Activated CD4-positive, alpha-beta T cell treated with anti-CD3 and anti-CD28 coated beads for 36 hours (primary cell): ENCODE data around the gene DNAH10. TPM values are rescaled to one million over a fixed set of nuclear protein-coding genes. Genes with fewer than 3 reads are reported as not detected.

ENCODE experiments used
- ATAC-seq: fragments of 200-7000 bp; cut with Tn5 transposase; one replicate; pipeline ENCODE4 v1.10.0; 2021; ENCODE audit warnings: mild to moderate bottlenecking, moderate library complexity
- CTCF ChIA-PET: fragments of 350-600 bp; sonication (Branson Sonifier 250); formaldehyde crosslinking; loops from one replicate; lab custom pipeline; 2021; ENCODE audit warnings: antibody characterized with exemption; lab: Charles Lee
- POLR2A ChIA-PET: fragments of 350-600 bp; sonication (Branson Sonifier 250); formaldehyde crosslinking; loops from one replicate; lab custom pipeline; 2021; ENCODE audit warnings: antibody characterized with exemption, inconsistent platforms; lab: Charles Lee
- DNase-seq: peaks from one replicate; pipeline ENCODE4 v3.0.0-alpha.2; 2020
- H3K27ac Mint-ChIP-seq: one replicate; pipeline ENCODE4 v1.8.0; 2021; ENCODE audit warnings: mixed read lengths
- H3K27me3 Mint-ChIP-seq: one replicate; pipeline ENCODE4 v1.8.0; 2021; ENCODE audit warnings: mixed read lengths
- H3K36me3 Mint-ChIP-seq: one replicate; pipeline ENCODE4 v1.8.0; 2021; ENCODE audit warnings: low read depth, mixed read lengths
- H3K4me1 Mint-ChIP-seq: one replicate; pipeline ENCODE4 v1.8.0; 2021; ENCODE audit warnings: mixed read lengths
- H3K4me3 Mint-ChIP-seq: one replicate; pipeline ENCODE4 v1.8.0; 2021; ENCODE audit warnings: mild to moderate bottlenecking, moderate library complexity, mixed read lengths
- H3K9me3 Mint-ChIP-seq: one replicate; pipeline ENCODE4 v1.8.0; 2021; ENCODE audit warnings: low read depth, mixed read lengths
- intact Hi-C, 2 experiments: fragments of 100-400 bp; cut with DNase I in 1 of 2; cut with micrococcal nuclease in 1 of 2; formaldehyde crosslinking; loops; one replicate each; pipeline versions ENCODE4 v1.14.2 to v1.15.1; 2022 to 2024; cut with DNase I, micrococcal nuclease
- total RNA-seq, 2 experiments: library from RNA; stranded (reverse); gene quantifications; one replicate each; pipeline ENCODE4 v1.2.3, GENCODE V29; 2021

The DNAH10 gene
- total RNA-seq, 2 experiments from 2014 or later = 0.16 to 0.37 TPM

- H3K4me3 Mint-ChIP-seq = no peak overlapping the region
- ATAC-seq (no peak), DNase-seq (no peak)
- H3K9me3 Mint-ChIP-seq = no peaks in the 10 kb centered on the region
- no peak overlapping the region for H3K27ac Mint-ChIP-seq
- H3K27me3 Mint-ChIP-seq = peaks cover 15% of the 10 kb centered on the region
- ChIA-PET CTCF (no interaction called here), POLR2A (no interaction called here)
- no peaks in the 10 kb centered on the region for H3K36me3 Mint-ChIP-seq
- intact Hi-C loops = no loop called here
- peaks cover 4% of the 10 kb centered on the region for H3K4me1 Mint-ChIP-seq
Observed at GRCh38 chr12:123822804-123823203, 60.7 kb downstream of the DNAH10 start.

- no peak overlapping the region for H3K4me3 Mint-ChIP-seq
- DNase-seq = no peak
- no peak overlapping the region for H3K27ac Mint-ChIP-seq
- intact Hi-C loops = no loop called here
- peaks cover 6% of the 10 kb centered on the region for H3K4me1 Mint-ChIP-seq
- H3K36me3 Mint-ChIP-seq = no peaks in the 10 kb centered on the region
- ChIA-PET POLR2A (no interaction called here), CTCF (interaction anchor here (0.7 to 1.1 kb wide), 2 partner anchors 24 to 67 kb away, joined by 3 to 4 read pairs; no protein-coding TSS in a partner anchor)
- peaks cover 5% of the 10 kb centered on the region for H3K27me3 Mint-ChIP-seq
- ATAC-seq = no peak
- H3K9me3 Mint-ChIP-seq = no peaks in the 10 kb centered on the region
Observed at GRCh38 chr12:123828120-123828519, 66.0 kb downstream of the DNAH10 start.

- ATAC-seq (no peak), DNase-seq (no peak)
- no peaks in the 10 kb centered on the region for H3K36me3 Mint-ChIP-seq
- ChIA-PET POLR2A (no interaction called here), CTCF (interaction anchor here (1.1 to 1.9 kb wide), 2 partner anchors 14 to 25 kb away, joined by 3 to 5 read pairs; no protein-coding TSS in a partner anchor)
- H3K4me3 Mint-ChIP-seq = no peak overlapping the region
- H3K9me3 Mint-ChIP-seq = no peaks in the 10 kb centered on the region
- peaks cover 6% of the 10 kb centered on the region for H3K4me1 Mint-ChIP-seq
- intact Hi-C loops = no loop called here
- H3K27ac Mint-ChIP-seq = no peak overlapping the region
- H3K27me3 Mint-ChIP-seq = peaks cover 4% of the 10 kb centered on the region
Observed at GRCh38 chr12:123828854-123829547, 66.9 kb downstream of the DNAH10 start.

GRCh38 chr12:123829561-123829960 lies 67.5 kb downstream of the DNAH10 start:
- Mint-ChIP-seq H3K27me3 (peaks cover 2% of the 10 kb centered on the region), H3K27ac (no peak overlapping the region), H3K4me3 (no peak overlapping the region), H3K9me3 (peaks cover 2% of the 10 kb centered on the region), H3K4me1 (peaks cover 6% of the 10 kb centered on the region), H3K36me3 (no peaks in the 10 kb centered on the region)
- DNase-seq = no peak
- POLR2A ChIA-PET = no interaction called here
- no peak for ATAC-seq
- intact Hi-C loops = no loop called here
- CTCF ChIA-PET = interaction anchor here (1.9 kb wide), 1 partner anchor 13 kb away, joined by 5 read pairs; no protein-coding TSS in a partner anchor

- H3K27me3 Mint-ChIP-seq = peaks cover 2% of the 10 kb centered on the region
- no peak overlapping the region for H3K27ac Mint-ChIP-seq
- intact Hi-C loops = no loop called here
- no peak for DNase-seq
- H3K36me3 Mint-ChIP-seq = no peaks in the 10 kb centered on the region
- peaks cover 9% of the 10 kb centered on the region for H3K9me3 Mint-ChIP-seq
- H3K4me3 Mint-ChIP-seq = no peak overlapping the region
- CTCF ChIA-PET = interaction anchor here (1.0 to 1.9 kb wide), 2 partner anchors 12 kb away, joined by 3 to 5 read pairs; no protein-coding TSS in a partner anchor
- H3K4me1 Mint-ChIP-seq = peaks cover 6% of the 10 kb centered on the region
- POLR2A ChIA-PET = no interaction called here
- no peak for ATAC-seq
Observed at GRCh38 chr12:123830675-123831074, 68.6 kb downstream of the DNAH10 start.

GRCh38 chr12:123832052-123832451 lies 70.0 kb downstream of the DNAH10 start:
- CTCF ChIA-PET = no interaction called here
- H3K27ac Mint-ChIP-seq = no peak overlapping the region

GRCh38 chr12:123833830-123834229 lies 71.7 kb downstream of the DNAH10 start:
- peaks cover 9% of the 10 kb centered on the region for H3K9me3 Mint-ChIP-seq
- no peak overlapping the region for H3K27ac Mint-ChIP-seq
- H3K27me3 Mint-ChIP-seq = no peaks in the 10 kb centered on the region
- H3K36me3 Mint-ChIP-seq = no peaks in the 10 kb centered on the region
- DNase-seq = no peak
- ChIA-PET POLR2A (no interaction called here), CTCF (interaction anchor here (0.9 kb wide), 1 partner anchor 20 kb away, joined by 3 read pairs; no protein-coding TSS in a partner anchor)
- no peak overlapping the region for H3K4me3 Mint-ChIP-seq
- ATAC-seq = no peak
- no peaks in the 10 kb centered on the region for H3K4me1 Mint-ChIP-seq
- intact Hi-C loops = no loop called here

More at GRCh38 chr12:123832052-123832451, 70.0 kb downstream of the DNAH10 start:
- Mint-ChIP-seq H3K27me3 (peaks cover 2% of the 10 kb centered on the region), H3K9me3 (peaks cover 9% of the 10 kb centered on the region), H3K4me3 (no peak overlapping the region), H3K36me3 (no peaks in the 10 kb centered on the region), H3K4me1 (peaks cover 6% of the 10 kb centered on the region)
- ATAC-seq (no peak), DNase-seq (no peak)
- POLR2A ChIA-PET = no interaction called here
- intact Hi-C loops = no loop called here

- ChIA-PET POLR2A (no interaction called here), CTCF (no interaction called here)
- Mint-ChIP-seq H3K36me3 (no peaks in the 10 kb centered on the region), H3K4me1 (no peaks in the 10 kb centered on the region), H3K27ac (no peak overlapping the region), H3K9me3 (peaks cover 9% of the 10 kb centered on the region), H3K27me3 (no peaks in the 10 kb centered on the region), H3K4me3 (no peak overlapping the region)
- intact Hi-C loops = no loop called here
- no peak for DNase-seq
- no peak for ATAC-seq
Observed at GRCh38 chr12:123834845-123835244, 72.7 kb downstream of the DNAH10 start.

- H3K4me3 Mint-ChIP-seq = no peak overlapping the region
- H3K27ac Mint-ChIP-seq = no peak overlapping the region
- POLR2A ChIA-PET = no interaction called here
- ATAC-seq = no peak
- intact Hi-C loops = no loop called here
- no peaks in the 10 kb centered on the region for H3K36me3 Mint-ChIP-seq
- H3K27me3 Mint-ChIP-seq = peaks cover 2% of the 10 kb centered on the region
- H3K4me1 Mint-ChIP-seq = no peaks in the 10 kb centered on the region
- CTCF ChIA-PET = interaction anchor here (0.8 to 1.0 kb wide), 2 partner anchors 31 to 134 kb away, joined by 3 read pairs; no protein-coding TSS in a partner anchor
- H3K9me3 Mint-ChIP-seq = peaks cover 9% of the 10 kb centered on the region
- DNase-seq = no peak
Observed at GRCh38 chr12:123836292-123836691, 74.2 kb downstream of the DNAH10 start.

- intact Hi-C loops = no loop called here
- Mint-ChIP-seq H3K27ac (no peak overlapping the region), H3K4me1 (no peaks in the 10 kb centered on the region), H3K9me3 (peaks cover 4% of the 10 kb centered on the region), H3K4me3 (no peak overlapping the region), H3K36me3 (no peaks in the 10 kb centered on the region), H3K27me3 (peaks cover 2% of the 10 kb centered on the region)
- ChIA-PET CTCF (interaction anchor here (0.6 to 1.5 kb wide), 2 partner anchors 40 to 134 kb away, joined by 3 read pairs; no protein-coding TSS in a partner anchor), POLR2A (interaction anchor here (0.6 kb wide), 1 partner anchor 295 kb away, joined by 3 read pairs; no protein-coding TSS in a partner anchor)
- DNase-seq = no peak
- no peak for ATAC-seq
Observed at GRCh38 chr12:123839826-123840225, 77.7 kb downstream of the DNAH10 start.

GRCh38 chr12:123840765-123841425 lies 78.8 kb downstream of the DNAH10 start:
- H3K4me1 Mint-ChIP-seq = no peaks in the 10 kb centered on the region
- ChIA-PET POLR2A (no interaction called here), CTCF (no interaction called here)
- no peak overlapping the region for H3K27ac Mint-ChIP-seq
- intact Hi-C loops = no loop called here
- no peaks in the 10 kb centered on the region for H3K36me3 Mint-ChIP-seq
- H3K4me3 Mint-ChIP-seq = no peak overlapping the region
- H3K9me3 Mint-ChIP-seq = no peaks in the 10 kb centered on the region
- H3K27me3 Mint-ChIP-seq = peaks cover 2% of the 10 kb centered on the region
- DNase-seq = no peak
- ATAC-seq = no peak
